NCI-H82 treated with DMSO at 0.1 percent for 48 hours (cell line): ENCODE measurements around the gene SLC6A11.

ENCODE experiments used
- DNase-seq: peaks from one replicate; lab custom pipeline; 2025; ENCODE audit not compliant: unreplicated experiment; lab: John Stamatoyannopoulos, UW

SLC6A11 gene

GRCh38 chr3:10928407-10928960, 112.5 kb downstream of the SLC6A11 start:
- DNase-seq, result no peak

- no peak for DNase-seq
Measured at GRCh38 chr3:10928961-10929471, 113.0 kb downstream of the SLC6A11 start.

DNA sequence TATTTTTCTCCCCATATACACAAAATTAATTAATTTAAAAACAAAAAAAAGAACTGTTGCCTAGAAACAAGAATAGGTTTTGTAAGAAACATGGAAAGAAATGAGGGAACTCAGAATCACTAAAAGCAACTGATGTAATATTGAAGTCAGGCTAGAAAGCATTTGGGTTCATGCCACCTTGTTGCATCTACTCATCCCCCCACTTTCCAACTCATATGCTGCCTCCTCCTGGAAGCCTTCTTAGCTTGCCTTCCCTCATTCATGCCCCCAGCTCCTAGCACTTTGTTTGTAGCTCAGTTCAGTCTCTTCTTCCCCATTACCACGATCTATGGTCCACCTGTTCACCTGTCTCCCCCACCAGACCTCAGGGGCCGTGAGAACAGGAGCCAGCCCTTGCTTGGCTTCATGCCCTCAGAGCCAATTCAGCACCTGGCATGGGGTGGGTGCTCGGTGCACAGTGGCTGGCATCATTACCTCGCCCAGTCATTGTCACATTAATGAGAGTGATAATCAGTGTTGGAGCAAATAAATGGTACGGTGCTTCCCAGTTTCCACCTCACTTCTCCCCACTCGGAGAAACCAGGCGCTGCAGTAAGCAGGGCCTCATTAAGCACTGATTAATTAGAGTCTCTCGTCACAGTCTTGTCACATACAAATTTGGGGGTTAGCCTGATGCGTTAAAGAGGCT, 114.1 kb downstream of the SLC6A11 start:
- DNase-seq, result no peak

DNA sequence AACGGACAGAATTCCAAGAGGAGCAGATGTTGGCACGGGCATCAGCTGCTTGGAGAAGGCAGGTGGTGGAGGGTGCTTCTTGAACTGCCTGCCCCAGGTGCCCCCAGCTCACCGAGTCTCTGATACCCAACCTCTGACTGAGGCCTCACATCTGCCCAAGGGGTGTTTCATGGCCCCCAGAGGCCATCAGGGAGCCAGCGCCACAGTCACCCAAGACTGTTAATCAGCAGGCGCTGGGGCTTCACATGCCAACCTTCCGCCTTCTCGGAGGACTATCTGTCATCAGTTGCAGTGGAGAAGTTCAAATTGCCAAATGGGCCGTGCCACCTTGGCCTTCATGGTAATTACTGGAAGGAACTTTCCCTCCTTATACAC, 114.6 kb downstream of the SLC6A11 start:
- no peak for DNase-seq

DNA sequence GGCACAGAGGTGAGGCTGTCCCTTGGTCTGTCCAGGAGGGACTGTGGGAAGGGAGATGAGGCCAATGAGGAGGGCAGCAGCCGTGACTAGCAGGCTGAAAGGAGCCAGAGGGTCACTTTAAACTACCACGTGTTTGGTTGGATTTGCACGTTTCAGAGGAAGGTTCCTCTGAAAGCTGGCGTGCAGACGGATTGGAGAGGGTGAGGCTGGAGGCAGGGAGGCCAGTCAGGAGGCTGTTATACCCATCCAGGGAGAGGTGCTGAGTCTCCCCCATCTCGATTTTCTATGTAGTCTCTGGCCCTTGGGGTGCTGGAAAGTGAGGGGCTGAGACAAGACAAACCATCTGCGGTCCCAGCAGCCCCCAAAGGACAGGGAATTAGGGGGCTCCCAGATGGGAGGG, 116.6 kb downstream of the SLC6A11 start:
- no peak for DNase-seq

- no peak for DNase-seq
Measured at GRCh38 chr3:10933021-10933420, 117.0 kb downstream of the SLC6A11 start.

- DNase-seq, result no peak
Measured at GRCh38 chr3:10933470-10933804, 117.4 kb downstream of the SLC6A11 start.

- no peak for DNase-seq
Measured at GRCh38 chr3:10933805-10934481, 117.9 kb downstream of the SLC6A11 start.

- no peak for DNase-seq
Measured at GRCh38 chr3:10935028-10935427, 119.0 kb downstream of the SLC6A11 start.

GRCh38 chr3:10935846-10936631, 120.0 kb downstream of the SLC6A11 start:
- no peak for DNase-seq

DNA sequence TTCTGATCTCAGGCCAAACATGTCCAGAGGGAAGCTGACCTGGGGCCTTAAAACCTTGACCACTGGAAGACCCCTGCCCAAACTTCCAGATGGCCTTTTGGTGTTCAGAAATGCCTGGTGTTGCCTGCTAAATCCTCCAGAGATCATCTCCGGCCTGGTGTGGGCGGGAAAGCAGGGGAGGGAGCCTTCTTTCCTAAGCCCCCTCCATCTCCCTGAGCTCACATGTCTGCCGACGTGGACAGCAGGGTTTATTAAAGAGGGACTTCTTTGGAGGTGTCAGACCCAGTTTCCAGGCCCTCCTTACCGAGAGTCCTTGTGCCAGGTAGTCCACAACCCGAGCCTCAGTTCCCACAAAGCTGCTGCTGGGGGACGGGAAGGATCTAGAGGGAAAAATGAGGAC, 120.7 kb downstream of the SLC6A11 start:
- DNase-seq, result no peak

GRCh38 chr3:10937141-10937825, 121.3 kb downstream of the SLC6A11 start:
- no peak for DNase-seq

- no peak for DNase-seq
Measured at GRCh38 chr3:10939556-10939955, 123.5 kb downstream of the SLC6A11 start.

GRCh38 chr3:10940106-10940505, 124.1 kb downstream of the SLC6A11 start:
- DNase-seq, result no peak

GRCh38 chr3:10941972-10942371, 125.9 kb downstream of the SLC6A11 start:
- DNase-seq, result no peak

GRCh38 chr3:10942690-10943205, 126.7 kb downstream of the SLC6A11 start:
- no peak for DNase-seq

GRCh38 chr3:10944866-10945265, 128.8 kb downstream of the SLC6A11 start:
- no peak for DNase-seq

- DNase-seq, result no peak
Measured at GRCh38 chr3:10945683-10946287, 129.8 kb downstream of the SLC6A11 start.

DNA sequence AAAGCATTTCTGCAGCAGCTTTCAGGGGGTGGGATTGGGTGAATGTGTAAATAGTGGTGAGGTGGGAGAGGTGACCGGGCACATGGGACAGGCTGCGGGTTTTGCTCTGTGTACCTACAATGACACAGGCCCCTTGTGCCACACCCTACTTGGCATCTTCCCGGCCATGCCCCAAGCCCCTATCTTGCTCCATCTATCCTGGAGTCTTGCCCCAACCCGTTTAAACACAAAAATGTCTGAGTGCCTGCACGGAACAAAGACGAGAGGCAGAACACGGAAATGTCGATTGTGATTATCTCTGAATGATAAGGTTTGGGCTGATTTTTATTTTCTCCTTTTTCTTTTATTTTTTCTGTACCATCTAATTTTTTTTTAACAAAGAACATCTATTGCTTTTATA, 130.5 kb downstream of the SLC6A11 start:
- DNase-seq, result no peak

- no peak for DNase-seq
Measured at GRCh38 chr3:10948326-10948725, 132.3 kb downstream of the SLC6A11 start.
